Fibroblast of skin of right quadriceps (primary cell): ENCODE measurements around the gene CHN1.

Source experiments
- DNase-seq: peaks from one replicate; pipeline ENCODE4 v3.0.0-alpha.2; 2013

CHN1 gene

DNA sequence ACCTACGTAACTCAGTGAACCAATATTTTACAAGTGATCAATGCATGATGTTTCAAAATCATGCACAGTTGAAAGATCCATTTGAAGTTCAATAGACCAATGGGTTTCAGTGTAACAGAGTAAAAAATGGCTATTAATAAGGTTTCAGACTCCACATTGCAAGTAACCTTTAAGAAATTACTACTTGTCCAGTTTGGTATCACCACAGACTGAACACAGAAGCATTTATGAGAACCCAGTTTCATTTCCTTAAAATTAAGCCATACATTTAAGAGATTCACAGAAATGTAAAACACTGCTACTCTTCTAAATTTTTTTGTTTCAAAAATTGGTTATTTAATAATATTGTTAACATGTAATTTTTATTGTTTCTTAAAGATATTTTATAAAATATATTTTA lies 142.0 kb downstream of the CHN1 start:
- DNase-seq = no peak

DNA sequence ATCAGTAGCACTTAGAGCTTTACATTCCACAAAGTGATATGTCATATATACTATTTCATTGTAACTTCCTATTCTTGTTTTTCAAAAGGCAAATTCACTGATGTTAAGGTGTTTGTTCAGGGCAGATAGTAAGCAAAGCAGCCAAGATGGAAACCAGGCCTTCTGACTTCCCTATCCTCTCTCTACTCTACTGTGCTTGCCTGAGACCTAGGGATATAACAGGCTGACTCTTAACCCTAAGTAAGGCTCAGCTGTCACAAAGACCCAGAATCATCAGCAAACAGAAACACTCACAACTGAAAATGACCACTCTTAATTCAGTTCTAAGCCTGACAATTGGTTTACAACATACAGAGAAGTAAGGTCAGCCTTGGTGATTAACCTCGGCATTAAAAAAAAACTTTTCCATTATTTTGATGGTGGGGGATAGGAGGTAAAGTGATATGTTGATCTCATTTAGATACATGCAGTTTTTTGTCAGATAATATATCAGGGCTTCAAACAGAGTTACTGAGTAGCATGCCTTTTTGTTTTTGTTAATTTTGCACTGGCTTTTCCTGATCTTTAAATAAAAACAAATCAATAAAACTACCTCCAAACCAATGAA lies 145.5 kb downstream of the CHN1 start:
- DNase-seq = no peak

DNA sequence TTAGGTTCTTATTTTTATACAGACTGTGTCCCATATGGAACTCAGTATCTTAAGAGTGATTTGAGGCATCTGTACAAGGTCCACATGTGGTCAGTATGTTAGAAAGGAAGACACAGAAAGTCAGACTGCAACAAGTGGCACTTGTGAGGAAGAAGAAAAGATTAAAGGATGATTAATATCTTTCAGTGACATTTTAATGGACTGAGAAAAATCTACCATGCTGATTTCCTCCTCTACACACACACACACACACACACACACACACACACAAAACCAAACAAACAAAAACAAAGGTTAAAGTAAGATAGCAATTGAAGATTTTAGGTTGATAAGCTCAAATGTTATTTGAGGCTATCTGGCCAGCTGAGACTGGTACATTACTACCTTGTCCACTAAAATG lies 146.4 kb downstream of the CHN1 start:
- no peak for DNase-seq

DNA sequence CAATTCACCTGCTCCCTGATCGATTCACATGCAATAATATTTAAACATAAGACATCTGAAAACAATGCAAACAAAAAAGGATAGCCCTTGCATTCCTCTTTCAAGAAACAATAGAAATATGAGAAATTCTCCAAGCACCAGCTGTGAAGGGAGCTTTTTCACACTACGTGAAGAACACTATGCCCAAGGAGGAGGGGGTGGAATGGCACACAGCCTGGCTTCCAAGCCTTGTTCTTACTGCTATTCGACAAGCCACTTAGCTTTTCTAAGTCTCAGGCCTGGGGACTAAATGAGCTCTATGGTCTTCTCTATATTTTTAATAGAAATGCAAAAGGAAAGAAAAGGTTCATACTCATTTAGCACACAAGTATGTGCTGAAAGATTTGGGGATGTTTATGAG lies 148.7 kb downstream of the CHN1 start:
- DNase-seq = no peak

DNA sequence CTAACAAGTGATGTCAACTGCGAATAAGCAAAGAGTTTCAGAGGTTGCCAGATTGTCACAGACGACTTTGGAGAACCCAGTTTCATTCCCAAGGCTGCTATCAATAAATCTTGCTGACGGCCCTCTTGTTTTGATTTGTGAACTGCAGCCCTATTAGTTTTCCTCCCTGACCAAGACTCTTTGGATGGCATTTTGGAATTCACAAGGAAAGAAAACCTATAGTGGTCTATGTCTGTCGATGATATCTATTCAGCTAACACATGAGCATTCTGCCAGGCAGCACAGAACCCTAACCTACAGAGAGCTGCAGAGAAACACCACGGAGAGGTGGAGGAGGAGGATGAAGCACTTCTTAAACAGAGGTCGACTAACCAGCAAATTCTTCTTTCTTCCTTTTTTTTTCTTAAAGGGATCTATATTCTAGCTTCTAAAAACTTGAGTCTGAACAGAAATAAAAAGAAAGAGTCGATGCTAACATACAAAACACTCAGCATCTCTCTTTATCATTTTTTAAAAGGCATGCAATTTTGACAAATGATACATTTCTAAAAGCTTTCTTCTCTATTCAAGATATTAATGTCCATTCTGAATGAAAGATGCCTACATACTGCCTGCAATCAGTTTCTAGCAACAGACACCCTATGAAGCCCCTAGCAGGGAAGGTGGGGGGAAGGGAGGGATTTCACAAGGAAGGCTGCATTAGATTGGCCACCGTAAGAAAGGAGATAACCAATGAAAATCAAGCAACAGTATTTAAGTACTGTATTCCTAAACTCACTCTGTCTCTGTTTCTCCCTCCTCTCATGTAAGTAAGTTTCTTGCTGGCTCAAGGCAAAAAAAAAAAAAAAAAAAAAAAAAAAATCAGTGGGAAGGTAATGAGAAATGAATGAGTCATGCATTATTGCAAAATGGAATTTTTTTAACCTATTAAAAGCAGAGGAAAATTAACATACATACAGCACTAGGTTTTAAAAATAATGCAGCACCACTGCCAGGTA lies 157.9 kb downstream of the CHN1 start:
- DNase-seq = peak; percentile 92

DNA sequence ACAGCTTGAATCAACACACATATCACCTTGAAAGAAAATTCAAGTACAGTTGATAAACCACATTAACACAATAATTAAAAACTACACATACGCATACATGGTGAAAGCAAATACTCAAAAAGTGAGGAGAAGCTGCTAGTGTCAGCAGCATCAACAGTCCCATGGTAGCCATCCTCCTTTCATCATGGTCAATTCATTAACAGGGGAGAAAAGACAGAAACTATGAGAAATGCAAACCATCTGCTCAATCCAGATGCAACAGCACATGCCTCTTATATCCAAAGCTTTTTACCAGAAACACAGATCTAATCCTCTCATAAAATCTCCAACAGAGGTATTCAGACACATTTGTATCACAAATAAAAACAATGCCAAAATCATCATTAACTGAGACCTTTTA lies 159.0 kb downstream of the CHN1 start:
- DNase-seq = no peak

DNA sequence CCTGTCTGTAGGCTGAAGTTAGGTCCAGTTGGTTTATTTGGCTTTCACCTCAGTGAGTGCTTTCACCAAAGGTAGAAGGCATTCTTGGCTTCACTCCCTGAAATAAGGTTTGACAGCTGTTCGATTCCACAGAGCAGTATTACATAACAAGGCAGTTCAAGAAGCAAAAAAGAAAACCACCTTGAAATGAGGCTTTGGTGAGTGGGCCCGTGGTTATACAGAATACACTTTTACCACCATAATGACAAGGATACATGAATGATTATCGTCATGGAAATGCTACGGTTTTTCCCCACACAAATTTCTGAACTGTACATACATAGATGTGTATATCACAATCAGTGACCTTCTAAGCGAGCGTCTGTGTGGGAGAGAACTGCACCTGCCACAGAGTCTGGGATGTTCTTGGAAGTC lies 160.9 kb downstream of the CHN1 start:
- no peak for DNase-seq

DNA sequence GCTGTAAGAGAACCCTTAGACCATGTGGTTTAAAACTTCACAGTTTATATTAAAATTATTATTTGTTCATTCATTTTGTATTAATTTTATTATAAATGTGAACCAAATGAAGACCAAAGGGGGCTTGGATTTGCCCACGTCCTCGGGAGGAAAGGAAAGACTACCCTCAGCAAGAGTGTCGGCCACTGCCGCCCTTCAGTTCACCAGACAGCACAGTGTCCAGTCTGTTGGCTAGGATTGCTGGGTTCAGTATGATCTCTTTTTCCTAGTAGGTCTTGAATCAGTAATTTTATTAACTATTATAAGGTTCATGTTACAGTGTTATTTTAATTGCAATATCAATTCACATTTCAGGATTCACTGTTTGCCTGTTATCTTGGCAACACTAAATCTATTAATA lies 162.7 kb downstream of the CHN1 start:
- no peak for DNase-seq

DNA sequence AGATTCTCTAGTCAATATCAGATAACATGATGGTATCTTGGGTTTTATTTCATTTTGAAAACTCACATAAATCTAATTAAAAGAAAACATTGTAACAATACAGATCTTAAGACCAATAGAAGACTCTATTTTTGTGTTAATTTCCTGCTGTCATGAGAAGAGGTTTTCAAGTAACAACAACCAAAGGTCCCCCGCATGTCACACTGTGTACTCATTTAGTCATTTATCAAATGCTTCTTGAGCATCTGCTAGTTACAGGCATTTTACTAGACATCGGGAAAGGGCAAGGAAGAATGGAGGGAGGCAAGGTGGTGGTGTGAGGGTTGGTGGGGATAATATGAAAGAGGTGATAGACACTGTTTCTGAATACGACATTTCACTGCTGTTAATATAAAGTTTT lies 163.2 kb downstream of the CHN1 start:
- DNase-seq = no peak

DNA sequence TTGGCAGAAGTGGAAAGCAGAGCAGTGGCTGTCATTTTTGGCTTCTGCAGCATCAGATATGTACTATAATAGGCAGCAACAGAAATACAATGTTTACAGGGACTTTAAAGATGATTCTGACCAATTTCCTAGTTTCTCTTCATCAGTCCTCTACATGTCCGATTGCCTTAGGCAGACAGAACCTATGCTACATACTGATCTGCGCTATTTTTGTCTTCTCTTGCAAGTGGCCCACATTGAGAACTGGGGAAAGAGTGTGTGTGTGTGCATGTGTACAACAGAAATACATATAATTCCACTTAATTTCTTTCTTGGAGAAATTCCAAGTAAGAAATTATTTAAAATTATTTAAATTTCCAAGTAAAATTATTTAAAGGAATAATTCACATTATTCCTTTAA lies 163.8 kb downstream of the CHN1 start:
- DNase-seq = no peak

DNA sequence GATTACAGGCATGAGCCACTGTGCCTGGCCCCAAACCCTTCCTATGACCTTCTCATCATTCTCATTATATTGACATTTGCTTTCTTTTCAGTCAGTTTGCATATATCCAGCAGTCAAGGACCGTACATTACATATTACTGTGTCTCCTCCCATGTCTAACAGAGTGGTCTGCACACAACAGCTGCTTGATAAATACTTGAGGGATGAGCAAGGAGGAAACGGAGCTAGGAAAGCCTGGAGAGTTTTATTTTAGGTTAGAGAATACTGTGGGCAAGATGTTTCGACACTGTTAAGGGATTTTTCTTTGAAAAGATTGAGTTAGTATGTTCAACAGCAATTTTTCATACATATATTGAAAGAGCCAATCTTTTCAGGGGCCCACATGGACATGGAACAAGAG lies 164.7 kb downstream of the CHN1 start:
- peak; percentile 88 for DNase-seq

DNA sequence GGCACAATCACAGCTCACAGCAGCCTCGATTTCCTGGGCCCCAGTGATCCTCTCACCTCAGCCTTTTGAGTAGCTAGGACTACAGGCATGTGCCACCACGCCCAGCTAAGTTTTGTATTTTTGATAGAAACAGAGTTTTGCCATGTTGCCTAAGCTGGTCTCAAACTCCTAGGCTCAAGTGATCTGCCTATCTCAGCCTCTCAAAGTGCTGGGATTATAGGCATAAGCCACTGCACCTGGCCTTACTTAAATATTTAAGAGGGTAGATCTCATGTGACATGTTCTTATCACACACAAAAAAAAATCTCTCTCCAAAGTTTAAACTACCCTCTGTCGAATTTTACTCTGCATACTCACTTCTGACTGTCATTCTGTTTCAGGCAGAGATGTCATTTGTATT lies 165.5 kb downstream of the CHN1 start:
- DNase-seq = no peak

DNA sequence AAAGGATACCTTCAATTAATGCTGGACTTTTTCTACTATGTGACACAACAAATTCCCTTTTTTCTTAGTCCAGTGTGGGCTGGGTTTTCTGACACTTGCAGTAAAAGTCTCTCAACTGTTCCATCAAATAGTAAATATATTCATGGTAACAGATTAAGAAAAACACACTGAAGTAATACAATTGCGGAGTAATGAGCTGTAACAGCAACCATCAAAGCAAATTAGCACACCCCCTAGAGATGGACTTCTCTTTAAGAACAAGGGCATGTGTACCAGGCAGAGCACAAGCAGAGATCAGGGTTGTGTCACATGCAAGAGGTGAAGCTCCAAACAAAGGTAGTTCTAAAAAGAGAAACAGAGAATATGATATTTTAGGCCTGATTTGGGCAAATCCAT lies 168.2 kb downstream of the CHN1 start:
- DNase-seq = no peak

DNA sequence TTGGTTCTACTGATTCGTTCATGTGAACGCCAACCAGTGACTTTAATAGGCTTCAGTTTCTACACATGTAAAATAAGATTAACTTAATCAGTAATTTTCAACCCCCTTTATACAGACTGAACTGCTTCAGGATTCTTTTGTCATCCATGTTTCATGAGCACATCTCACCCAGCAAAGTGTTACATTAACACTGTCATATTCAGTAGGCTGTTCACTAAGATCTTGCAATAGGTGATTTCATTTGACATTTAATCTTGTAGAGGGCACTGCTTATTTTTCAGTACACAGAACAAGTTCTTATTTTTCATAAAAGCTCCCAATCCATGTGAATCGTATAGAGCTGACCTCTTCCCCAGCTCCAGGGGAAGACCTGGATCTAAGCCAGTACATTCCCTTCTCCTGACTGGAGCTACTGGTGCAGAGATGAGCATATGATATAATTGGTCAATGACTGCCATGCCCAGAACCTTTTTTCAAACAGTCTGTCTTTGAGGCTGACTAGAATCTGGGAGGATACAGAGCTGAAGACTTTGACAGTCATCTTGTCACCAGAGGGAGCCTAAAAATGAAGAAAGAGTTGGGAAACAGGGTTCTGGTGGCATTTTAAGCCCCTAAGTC lies 168.7 kb downstream of the CHN1 start:
- peak; percentile 98 for DNase-seq

DNA sequence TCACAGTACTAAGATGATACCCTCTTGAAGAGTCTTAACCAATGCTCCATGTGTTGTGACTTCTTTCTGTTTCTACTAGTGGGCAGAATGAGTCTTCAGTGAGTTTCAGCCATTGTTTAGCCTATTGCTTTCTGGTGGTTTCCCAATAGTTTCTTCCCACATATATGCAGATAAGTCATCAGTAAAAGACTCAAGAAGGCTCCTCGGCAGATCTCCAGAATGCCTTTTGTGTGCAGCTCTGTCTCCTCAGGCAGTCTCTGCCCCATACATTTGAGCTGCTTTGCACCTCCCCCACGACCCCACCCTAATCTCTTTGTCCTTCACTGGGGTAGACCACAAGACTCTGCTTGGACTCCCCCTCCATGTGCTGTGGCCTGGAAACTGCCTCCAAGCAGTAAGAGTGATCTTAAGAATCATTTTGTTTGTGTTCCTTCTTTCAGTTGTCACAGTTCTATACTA lies 169.4 kb downstream of the CHN1 start:
- peak; percentile 99 for DNase-seq

DNA sequence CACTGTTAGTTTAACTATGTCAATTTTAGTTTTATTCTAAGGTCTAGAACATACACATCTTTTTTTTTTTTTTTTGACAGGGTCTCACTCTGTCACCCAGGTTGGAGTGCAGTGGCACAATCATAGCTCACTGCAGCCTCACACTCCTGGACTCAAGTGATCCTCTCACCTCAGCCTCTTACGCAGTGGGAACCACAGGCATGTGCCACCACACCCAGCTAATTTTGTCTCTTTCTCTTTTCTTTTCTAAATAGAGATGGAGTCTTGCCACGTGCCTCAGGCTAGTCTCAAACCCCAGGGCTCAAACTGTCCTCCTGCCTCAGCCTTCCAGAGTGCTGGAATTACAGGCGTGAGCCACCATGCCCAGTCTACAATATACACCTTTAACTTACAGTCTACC lies 171.4 kb downstream of the CHN1 start:
- no peak for DNase-seq

DNA sequence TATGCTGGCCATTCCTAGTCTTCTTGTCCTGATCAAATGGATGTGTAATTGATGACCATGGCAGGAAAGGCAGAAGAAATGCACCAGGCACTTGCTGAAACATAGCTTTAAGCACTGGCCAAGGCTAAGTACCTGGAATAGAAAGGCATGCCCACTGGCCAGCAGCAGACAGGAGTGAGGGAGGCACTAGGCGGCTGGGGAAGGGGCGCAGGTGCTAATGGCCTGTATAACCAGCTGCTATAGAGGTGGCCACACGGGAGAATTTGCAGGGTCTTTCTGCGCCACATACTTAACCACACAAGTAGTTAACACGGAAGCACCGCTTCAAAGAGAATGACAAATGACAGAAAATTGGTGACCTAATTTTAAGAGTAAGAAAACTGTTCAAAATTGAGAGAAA lies 174.6 kb downstream of the CHN1 start:
- DNase-seq = no peak

DNA sequence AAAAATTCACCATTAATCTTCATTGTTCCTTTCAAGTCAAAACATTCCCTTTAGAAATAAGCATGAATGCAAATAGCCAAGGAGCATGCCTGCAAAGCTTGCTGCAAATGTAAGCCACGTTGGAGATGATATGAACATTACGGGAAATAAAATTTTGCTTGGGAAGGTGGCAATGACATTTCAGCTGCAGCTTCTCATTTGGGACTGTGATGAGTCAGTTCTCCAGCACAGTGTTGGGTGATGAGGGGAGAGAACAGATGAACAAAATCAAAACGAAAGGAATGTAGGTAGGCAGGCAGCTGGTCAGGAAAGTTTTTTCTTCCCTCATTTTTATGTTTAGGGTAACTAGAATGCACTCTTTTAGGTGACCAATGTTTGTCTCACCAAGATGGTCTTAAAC lies 175.6 kb downstream of the CHN1 start:
- DNase-seq = no peak

DNA sequence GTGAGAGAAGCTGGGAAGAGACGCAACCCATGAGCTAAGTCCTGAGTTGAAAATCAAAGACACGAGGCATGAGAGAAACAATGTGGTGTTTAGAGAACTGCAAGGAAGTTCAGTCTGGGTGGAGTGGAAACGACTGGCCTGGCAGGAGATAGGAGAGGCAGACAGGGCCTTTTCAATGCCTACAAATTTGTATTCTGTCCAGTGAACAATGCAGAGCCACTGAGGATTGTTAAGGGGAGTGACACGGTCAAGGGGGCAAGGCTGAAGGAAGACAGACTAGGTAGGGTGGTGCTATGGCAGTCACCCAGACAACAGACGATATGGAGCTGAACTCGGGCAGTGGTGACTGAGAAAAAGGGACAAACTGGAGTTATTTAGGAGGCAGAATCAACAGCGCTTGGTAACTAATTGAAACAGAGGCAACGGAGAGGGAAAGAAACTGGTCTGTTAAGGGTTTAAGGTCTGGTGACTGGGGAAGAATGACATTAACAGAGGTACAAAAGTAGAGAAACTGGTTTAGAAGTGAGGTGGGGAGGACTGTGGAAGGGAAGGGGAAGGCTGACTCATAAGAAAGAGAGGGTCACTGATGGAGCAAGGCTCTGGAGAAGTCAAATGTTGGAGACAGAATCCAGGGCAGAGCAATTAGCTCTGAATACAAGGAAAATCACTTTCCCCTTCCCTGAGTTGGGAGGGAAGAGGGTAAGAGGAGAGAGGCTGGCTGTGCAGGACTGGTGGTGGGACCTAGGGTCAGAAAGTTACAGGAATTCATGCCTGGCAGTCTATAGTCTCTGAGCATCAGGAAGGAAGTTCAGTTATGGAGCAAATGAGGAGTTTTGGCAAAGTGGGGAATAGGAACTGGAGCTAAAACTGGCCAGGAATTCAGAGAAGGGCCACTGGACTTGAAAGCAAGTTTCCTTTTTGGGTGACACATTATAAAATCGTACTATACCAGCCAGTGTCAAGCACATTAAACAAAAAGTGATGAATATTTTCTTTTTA lies 177.5 kb downstream of the CHN1 start:
- peak; percentile 28 for DNase-seq

DNA sequence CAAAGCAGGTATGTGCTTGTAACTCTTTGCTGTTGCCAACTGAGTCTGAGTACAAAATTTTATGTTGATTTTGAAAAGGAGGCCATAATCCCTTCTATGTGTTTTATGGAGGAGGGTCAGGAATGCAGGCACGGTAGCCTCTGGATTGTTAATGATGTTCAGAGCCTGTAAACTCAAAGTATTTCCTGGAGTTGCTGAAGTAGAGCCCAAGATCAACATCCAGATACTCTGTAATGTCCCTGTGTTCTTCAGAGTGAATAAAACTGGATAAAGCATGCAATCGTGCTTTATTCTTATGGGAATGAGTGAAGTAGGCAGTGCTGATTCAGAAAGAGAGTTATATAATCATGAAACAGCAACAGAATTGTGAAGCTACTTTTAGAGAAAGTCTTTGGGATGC lies 179.1 kb downstream of the CHN1 start:
- DNase-seq = peak; percentile 50

DNA sequence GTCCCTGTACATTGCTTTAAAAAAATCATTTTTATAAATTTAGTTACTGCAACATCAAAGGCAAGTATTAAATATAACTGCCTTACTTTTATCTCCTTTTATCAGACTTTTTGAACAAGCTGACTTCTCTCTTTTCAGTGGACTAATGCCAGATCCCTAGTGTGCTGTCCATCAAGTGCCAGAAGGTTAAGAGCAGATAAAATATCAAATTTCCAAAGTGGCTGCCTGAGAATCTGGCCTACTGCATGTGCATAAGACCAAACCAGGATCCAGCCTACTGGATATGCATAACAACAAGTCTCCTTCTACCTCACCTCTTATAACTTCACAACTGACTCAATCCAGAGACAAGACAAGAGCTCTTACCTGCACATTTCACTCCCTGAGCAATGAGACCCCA lies 181.1 kb downstream of the CHN1 start:
- no peak for DNase-seq

DNA sequence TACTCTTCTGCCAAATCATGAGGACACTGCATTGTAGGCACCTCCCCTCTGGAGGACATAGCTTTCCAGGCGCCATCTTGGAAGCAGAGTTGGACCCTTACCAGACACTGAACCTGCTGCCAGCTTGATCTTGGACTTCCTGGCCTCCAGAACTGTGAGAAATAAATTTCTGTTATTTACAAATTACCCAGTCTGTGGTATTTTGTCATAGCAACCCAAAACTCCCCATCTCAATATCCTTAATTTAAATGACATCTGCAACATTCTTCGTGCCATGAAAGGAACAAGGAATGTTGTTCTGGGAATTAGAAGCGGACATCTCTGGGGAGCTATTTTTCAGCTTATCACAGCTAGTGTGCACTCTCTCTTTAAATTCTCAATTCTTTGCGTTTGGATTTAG lies 183.6 kb downstream of the CHN1 start:
- DNase-seq = no peak

DNA sequence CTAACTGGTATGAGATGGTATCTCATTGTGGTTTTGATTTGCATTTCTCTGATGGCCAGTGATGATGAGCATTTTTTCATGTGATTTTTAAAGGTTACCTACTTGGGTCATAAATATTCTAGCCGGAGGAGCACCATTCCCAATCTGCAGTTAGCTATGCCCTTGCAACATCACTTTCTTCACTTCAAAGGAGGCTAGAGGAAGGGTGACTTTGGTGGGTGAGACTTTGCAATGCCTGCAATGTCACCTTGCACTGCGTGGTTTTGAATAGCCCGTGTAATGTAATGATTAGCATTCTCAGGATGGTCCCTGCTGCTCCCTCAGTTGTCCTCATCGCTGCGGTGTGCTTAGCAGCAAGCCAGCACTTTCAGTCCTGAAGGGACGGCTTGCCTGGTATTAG lies 184.8 kb downstream of the CHN1 start:
- DNase-seq = no peak
